Prostate gland (tissue), 2 donors: ENCODE results near the gene MBD6. TPM values are rescaled to one million over a fixed set of nuclear protein-coding genes. Genes with fewer than 3 reads are reported as not detected.

Source experiments
- DNase-seq: peaks from one replicate; pipeline ENCODE4 v3.0.0-alpha.2; 2019; ENCODE audit warnings: low spot score
- H3K27ac ChIP-seq, 2 donors: fragments of 200-600 bp; sonication (generic); 2 replicates each; pipeline ENCODE4 v1.5.1; 2017 to 2019
- H3K27me3 ChIP-seq: fragments of 200-600 bp; sonication (generic); replicated peaks from 2 replicates; pipeline ENCODE4 v1.5.1; 2019; ENCODE audit not compliant: insufficient read depth
- H3K36me3 ChIP-seq, 2 donors: fragments of 200-600 bp; sonication (generic); 1 replicate in 1 of 2; 2 replicates in 1 of 2; pipeline versions ENCODE4 v1.5.1 to v1.8.1; 2017 to 2019
- H3K4me1 ChIP-seq: fragments of 200-600 bp; sonication (generic); replicated peaks from 2 replicates; pipeline ENCODE4 v1.5.1; 2019
- H3K4me3 ChIP-seq, 2 donors: fragments of 200-600 bp; sonication (generic); 2 replicates each; pipeline ENCODE4 v1.5.1; 2017 to 2019
- H3K9me3 ChIP-seq: fragments of 200-600 bp; sonication (generic); 2 replicates; pipeline ENCODE4 v1.5.1; 2017
- POLR2A ChIP-seq: fragments of 450-650 bp; IDR thresholded peaks from one replicate; pipeline ENCODE4 v1.6.1; 2016; ENCODE audit warnings: antibody characterized with exemption, mild to moderate bottlenecking
- POLR2AphosphoS5 ChIP-seq: sonication (generic); formaldehyde crosslinking; IDR thresholded peaks from one replicate; pipeline ENCODE4 v1.6.1; 2017; ENCODE audit warnings: antibody characterized with exemption
- WGBS: methylation state at CpG from one replicate; pipeline ENCODE4 v1.1.5; 2018; 5-methylcytosine and 5-hydroxymethylcytosine counted together
- intact Hi-C: fragments of 100-400 bp; cut with DNase I; formaldehyde crosslinking; loops from one replicate; pipeline ENCODE4 v1.14.2; 2022
- total RNA-seq, 2 donors: library from RNA; depleted of rRNA; stranded (reverse); fragments of >200 nt; gene quantifications; one replicate each; pipeline ENCODE4 v1.1.0, GENCODE V29; 2016
- TF ChIP-seq, protein P1 (sequence below), 4 experiments: fragments of 200-600 bp in 2 of 4; fragments of 450-650 bp in 2 of 4; sonication (generic) in 2 of 4; IDR thresholded peaks; 1 replicate in 3 of 4; 2 replicates in 1 of 4; pipeline ENCODE4 v1.5.1; 2016 to 2019; ENCODE audit warnings: antibody characterized with exemption in 4 of 4, mild to moderate bottlenecking in 2 of 4, moderate library complexity in 2 of 4

The MBD6 gene
- total RNA-seq, 2 donors from 2014 or later = 54.5 to 92.1 TPM

DNA sequence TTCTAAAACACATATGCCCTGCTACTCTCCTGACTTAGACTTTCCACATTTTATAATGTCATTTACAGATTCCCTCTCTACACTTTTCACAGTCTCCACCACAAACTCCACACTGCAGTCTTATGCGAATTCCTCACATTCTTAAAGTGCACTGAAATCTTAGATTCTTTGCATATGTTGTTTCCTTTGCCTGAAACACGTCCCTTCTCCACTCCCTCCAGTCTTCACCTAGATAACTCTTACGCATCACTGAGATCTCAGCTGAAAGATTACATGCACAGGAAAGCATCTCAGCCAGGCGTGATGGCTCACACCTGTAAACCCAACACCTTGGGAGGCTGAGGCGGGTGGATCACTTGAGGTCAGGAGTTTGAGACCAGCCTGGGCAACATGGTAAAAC, 39.2 kb upstream of the MBD6 start:
- H3K27me3 ChIP-seq = no peaks in the 10 kb centered on the region
- intact Hi-C loops = no loop called here
- 40% methylated on average over 5 of the region's 5 CpGs for WGBS
- no peaks in the 10 kb centered on the region for H3K36me3 ChIP-seq
- TF ChIP-seq, protein P1, sequence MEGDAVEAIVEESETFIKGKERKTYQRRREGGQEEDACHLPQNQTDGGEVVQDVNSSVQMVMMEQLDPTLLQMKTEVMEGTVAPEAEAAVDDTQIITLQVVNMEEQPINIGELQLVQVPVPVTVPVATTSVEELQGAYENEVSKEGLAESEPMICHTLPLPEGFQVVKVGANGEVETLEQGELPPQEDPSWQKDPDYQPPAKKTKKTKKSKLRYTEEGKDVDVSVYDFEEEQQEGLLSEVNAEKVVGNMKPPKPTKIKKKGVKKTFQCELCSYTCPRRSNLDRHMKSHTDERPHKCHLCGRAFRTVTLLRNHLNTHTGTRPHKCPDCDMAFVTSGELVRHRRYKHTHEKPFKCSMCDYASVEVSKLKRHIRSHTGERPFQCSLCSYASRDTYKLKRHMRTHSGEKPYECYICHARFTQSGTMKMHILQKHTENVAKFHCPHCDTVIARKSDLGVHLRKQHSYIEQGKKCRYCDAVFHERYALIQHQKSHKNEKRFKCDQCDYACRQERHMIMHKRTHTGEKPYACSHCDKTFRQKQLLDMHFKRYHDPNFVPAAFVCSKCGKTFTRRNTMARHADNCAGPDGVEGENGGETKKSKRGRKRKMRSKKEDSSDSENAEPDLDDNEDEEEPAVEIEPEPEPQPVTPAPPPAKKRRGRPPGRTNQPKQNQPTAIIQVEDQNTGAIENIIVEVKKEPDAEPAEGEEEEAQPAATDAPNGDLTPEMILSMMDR (IDR thresholded peaks at IDR 0.05) = no peak
- no peak for TF ChIP-seq POLR2A
- no peak for TF ChIP-seq POLR2AphosphoS5
- DNase-seq = no peak
- no peak overlapping the region for H3K4me3 ChIP-seq
- H3K9me3 ChIP-seq = no peaks in the 10 kb centered on the region
- no peak overlapping the region for H3K27ac ChIP-seq
- no peaks in the 10 kb centered on the region for H3K4me1 ChIP-seq

DNA sequence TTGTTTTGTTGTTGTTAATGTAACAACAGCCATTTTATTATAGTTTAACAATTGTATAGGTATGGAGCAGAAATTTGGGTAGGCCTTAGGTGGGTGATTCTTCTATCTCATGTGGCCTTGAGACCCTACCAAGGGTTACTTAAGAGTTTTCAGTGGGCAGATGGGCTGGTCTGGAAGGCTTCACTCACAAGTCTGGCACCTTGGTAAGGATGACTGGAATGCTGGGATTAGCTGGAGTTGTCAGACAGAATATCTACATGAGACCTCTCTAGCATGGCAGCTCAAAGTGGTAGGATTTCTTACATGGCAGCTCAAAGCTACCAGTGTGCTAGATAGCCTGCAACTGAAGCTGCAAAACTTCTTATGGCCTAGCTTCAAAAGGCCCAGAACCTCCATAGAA, 36.9 kb upstream of the MBD6 start:
- Histone ChIP-seq H3K4me1 (peaks cover 6% of the 10 kb centered on the region), H3K36me3 (peaks cover 0 to 3% of the 10 kb centered on the region in 2 donors), H3K4me3 (no peak overlapping the region), H3K27me3 (no peaks in the 10 kb centered on the region), H3K9me3 (no peaks in the 10 kb centered on the region), H3K27ac (no peak overlapping the region)
- TF ChIP-seq POLR2AphosphoS5 = no peak
- intact Hi-C loops = no loop called here
- DNase-seq = no peak

DNA sequence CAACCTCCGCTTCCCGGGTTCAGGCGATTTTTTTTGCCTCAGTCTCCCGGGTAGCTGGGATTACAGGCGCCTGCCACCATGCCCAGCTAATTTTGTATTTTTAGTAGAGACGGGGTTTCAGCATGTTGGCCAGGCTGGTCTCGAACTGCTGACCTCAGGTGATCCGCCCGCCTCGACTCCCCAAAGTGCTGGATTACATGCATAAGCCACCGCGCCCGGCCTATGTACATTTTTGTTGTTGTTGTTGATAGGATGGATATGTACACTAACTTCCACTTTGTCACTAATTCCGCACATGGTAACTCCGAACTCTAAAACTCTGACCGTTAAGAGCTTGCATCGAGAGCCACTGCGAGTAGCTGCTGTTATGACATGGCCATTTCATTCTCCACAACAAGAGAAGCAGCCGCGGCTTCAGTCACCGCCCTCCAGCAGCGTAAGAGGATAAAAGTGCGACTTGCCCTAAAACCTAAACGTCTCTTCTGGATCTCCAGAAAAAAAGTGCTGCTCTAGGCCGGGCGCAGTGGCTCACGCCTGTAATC, 35.5 kb upstream of the MBD6 start:
- H3K4me3 ChIP-seq = peak overlapping the region; percentile 62 to 75
- H3K9me3 ChIP-seq = no peaks in the 10 kb centered on the region
- no peak overlapping the region for H3K27ac ChIP-seq
- no peak for DNase-seq
- H3K27me3 ChIP-seq = no peaks in the 10 kb centered on the region
- WGBS = 87% methylated on average over 27 of the region's 27 CpGs
- H3K4me1 ChIP-seq = peaks cover 10% of the 10 kb centered on the region
- intact Hi-C loops = no loop called here
- peaks cover 0 to 3% of the 10 kb centered on the region in 2 donors for H3K36me3 ChIP-seq
- TF ChIP-seq, protein P1 (IDR thresholded peaks at IDR 0.05) = no peak
- no peak for TF ChIP-seq POLR2AphosphoS5
- TF ChIP-seq POLR2A = no peak

DNA sequence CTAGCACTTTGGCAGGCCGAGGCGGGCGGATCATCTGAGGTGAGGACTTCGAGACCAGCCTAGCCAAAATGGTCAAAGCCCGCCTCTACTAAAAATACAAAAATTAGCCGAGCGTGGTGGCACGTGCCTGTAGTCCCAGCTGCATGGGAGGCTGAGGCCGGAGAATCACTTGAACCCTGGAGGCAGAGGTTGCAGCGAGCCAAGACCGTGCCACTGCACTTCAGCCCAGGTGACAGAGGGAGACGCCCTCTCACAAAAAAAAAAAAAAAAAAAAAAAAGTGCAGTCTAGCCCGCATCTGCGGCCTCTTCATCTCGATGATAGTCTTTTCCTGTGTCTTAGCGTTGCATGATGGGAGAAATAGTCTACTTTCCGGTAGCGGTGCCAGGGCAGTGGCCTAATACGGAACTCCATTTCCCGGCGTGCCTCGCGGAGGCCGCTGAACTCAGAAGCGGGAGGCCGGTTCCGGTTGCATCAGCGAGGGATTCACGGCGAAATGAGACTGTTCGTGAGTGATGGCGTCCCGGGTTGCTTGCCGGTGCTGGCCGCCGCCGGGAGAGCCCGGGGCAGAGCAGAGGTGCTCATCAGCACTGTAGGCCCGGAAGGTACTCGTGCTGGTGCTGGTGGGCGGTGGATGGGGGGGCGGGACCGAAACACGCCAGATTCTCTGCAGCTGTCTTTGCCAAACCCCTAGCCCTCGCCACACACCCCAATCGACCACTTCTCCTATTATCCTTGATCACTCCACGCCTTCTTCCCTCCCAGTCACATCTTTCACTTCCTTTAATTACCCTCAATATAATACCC, 34.8 kb upstream of the MBD6 start, which contains the start of gene MARS1:
Gene MARS1 (plus strand): TSS at position 472 of the 805 bp plus-strand sequence. CDS start 23 bp downstream, at position 495.
- peak; percentile 98 for DNase-seq
- H3K4me1 ChIP-seq = peaks cover 10% of the 10 kb centered on the region
- 6% methylated on average over 47 of the region's 47 CpGs for WGBS
- intact Hi-C loops = no loop called here
- peak within 1 kb of the TSS; percentile 62 to 75 for H3K4me3 ChIP-seq
- no peaks in the 10 kb centered on the region for H3K27me3 ChIP-seq
- peak within 1 kb of the TSS; percentile 61 to 87 for H3K27ac ChIP-seq
- TF ChIP-seq POLR2AphosphoS5 (peak; percentile 99), POLR2A (peak; percentile 14)
- TF ChIP-seq, protein P1 (IDR thresholded peaks at IDR 0.05) = peak in 2 of 4 experiments; percentile 29 to 46
- H3K9me3 ChIP-seq = no peaks in the 10 kb centered on the region
- H3K36me3 ChIP-seq = peaks cover 0 to 3% of the 10 kb centered on the region in 2 donors

DNA sequence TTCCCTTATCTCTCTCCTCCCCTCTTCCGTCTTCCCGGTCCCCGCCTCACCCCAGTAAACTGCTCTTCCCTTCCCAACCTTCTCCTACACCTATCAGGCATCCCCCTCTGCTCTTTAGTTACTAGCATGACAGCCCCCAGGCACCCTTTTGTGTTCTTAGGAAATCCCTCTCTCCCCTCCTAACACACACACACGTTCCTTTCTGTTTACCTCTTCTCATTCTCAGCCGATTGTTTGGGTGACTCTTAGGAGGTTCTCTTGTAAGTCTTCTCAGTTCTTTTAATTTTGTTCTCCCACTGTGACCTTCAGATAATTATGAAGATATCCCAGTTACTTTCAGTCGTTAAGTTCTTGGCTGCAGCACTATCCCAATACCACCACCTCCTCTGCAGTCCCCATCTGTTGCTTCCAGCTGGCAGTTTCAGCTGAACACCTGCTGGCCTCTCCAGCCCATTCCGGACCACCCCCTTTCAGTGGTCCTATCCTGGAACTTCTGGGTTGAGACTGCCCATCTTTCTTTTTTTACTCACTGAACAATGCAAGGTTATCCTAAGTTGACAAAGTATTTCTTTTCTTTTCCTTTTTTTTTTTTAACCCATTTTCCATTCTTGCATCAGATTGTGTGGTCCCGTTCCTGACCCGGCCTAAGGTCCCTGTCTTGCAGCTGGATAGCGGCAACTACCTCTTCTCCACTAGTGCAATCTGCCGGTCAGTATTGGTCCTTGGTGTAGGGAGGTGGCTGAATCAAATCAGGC, 34.0 kb upstream of the MBD6 start:
- H3K4me3 ChIP-seq = peak overlapping the region; percentile 62 to 75
- H3K36me3 ChIP-seq = peaks cover 0 to 3% of the 10 kb centered on the region in 2 donors
- peak overlapping the region; percentile 61 to 87 for H3K27ac ChIP-seq
- no peaks in the 10 kb centered on the region for H3K9me3 ChIP-seq
- H3K27me3 ChIP-seq = no peaks in the 10 kb centered on the region
- WGBS = 30% methylated on average over 11 of the region's 11 CpGs
- peaks cover 10% of the 10 kb centered on the region for H3K4me1 ChIP-seq
- no peak for TF ChIP-seq POLR2AphosphoS5
- no peak for TF ChIP-seq POLR2A
- TF ChIP-seq, protein P1 (IDR thresholded peaks at IDR 0.05) = no peak
- DNase-seq = no peak
- intact Hi-C loops = no loop called here
